Tibial artery (tissue), 4 donors: ENCODE data around the gene ACSBG1.

ENCODE experiments used
- DNase-seq, 2 donors: peaks; one replicate each; pipeline ENCODE4 v3.0.0-alpha.2; 2019
- H3K27ac ChIP-seq, 2 donors: fragments of 200-600 bp; sonication (generic) in 1 of 2; 1 replicate in 1 of 2; 2 replicates in 1 of 2; pipeline ENCODE4 v1.5.1; 2018 to 2019; ENCODE audit warnings: mild to moderate bottlenecking in 1 of 2
- H3K27me3 ChIP-seq, 2 donors: fragments of 200-600 bp; sonication (generic) in 1 of 2; one replicate each; pipeline versions ENCODE4 v1.5.1 to v1.6.0; 2016 to 2019
- H3K36me3 ChIP-seq, 3 donors: fragments of 200-600 bp; sonication (generic) in 2 of 3; one replicate each; pipeline ENCODE4 v1.5.1; 2016 to 2019; ENCODE audit warnings: mild to moderate bottlenecking in 2 of 3
- H3K4me1 ChIP-seq, 4 donors: fragments of 200-600 bp; sonication (generic) in 2 of 4; 1 replicate in 3 of 4; 2 replicates in 1 of 4; pipeline ENCODE4 v1.5.1; 2016 to 2019
- H3K4me3 ChIP-seq, 2 donors: fragments of 200-600 bp; sonication (generic) in 1 of 2; 1 replicate in 1 of 2; 2 replicates in 1 of 2; pipeline ENCODE4 v1.5.1; 2018 to 2019; ENCODE audit warnings: mild to moderate bottlenecking in 2 of 2
- H3K9me3 ChIP-seq, 3 donors: fragments of 200-600 bp; sonication (generic) in 1 of 3; one replicate each; pipeline ENCODE4 v1.5.1; 2016 to 2019
- intact Hi-C: fragments of 100-400 bp; cut with DNase I; formaldehyde crosslinking; loops from one replicate; pipeline ENCODE4 v1.15.0; 2023; ENCODE audit warnings: low total_unique reads
- TF ChIP-seq, protein P1 (sequence below), 2 experiments: fragments of 200-600 bp in 1 of 2; fragments of 450-650 bp in 1 of 2; IDR thresholded peaks; one replicate each; pipeline ENCODE4 v1.5.1; 2017 to 2019; ENCODE audit warnings: antibody characterized with exemption in 2 of 2, mild to moderate bottlenecking in 1 of 2, moderate library complexity in 1 of 2

Gene ACSBG1

DNA sequence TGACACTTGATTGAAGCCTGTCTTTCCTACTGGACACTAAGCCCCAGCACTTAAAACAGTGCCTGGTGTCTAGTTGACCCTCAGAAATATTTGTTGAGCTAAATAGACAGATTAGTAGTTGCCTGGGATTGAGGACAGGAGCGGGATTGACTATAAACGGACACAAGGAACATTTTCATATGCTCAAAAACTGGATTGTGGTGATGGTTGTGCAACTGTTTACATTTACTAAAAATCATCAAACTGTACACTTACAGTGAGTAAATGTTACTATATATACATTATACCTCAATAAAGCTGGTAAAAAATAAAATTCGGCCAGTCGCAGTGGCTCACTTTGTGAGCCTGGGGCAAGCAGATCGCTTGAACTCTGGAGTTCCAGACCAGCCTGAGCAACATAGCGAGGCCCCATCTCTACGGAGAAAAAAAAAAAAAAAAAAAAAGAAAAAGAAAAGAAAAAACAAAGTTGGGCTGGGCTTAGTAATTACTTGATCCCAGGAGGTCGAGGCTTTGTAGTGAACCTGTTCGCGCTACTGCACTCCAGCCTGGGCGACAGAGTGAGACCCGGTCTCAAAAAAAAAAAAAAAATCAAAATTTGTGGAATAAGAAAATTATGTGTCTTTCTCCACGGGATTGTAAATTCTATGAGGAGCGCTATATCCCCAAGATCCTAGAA is 85.8 kb downstream of the ACSBG1 start:
- no peaks in the 10 kb centered on the region for H3K27me3 ChIP-seq
- no peaks in the 10 kb centered on the region for H3K9me3 ChIP-seq
- peak overlapping the region; percentile 87 to 96 for H3K4me3 ChIP-seq
- DNase-seq: no peak
- TF ChIP-seq, protein P1, sequence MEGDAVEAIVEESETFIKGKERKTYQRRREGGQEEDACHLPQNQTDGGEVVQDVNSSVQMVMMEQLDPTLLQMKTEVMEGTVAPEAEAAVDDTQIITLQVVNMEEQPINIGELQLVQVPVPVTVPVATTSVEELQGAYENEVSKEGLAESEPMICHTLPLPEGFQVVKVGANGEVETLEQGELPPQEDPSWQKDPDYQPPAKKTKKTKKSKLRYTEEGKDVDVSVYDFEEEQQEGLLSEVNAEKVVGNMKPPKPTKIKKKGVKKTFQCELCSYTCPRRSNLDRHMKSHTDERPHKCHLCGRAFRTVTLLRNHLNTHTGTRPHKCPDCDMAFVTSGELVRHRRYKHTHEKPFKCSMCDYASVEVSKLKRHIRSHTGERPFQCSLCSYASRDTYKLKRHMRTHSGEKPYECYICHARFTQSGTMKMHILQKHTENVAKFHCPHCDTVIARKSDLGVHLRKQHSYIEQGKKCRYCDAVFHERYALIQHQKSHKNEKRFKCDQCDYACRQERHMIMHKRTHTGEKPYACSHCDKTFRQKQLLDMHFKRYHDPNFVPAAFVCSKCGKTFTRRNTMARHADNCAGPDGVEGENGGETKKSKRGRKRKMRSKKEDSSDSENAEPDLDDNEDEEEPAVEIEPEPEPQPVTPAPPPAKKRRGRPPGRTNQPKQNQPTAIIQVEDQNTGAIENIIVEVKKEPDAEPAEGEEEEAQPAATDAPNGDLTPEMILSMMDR (IDR thresholded peaks at IDR 0.05): no peak
- intact Hi-C loops: loop anchor here (5.0 kb wide), 1 partner anchor 156 kb away; no protein-coding TSS in a partner anchor
- H3K27ac ChIP-seq: peak overlapping the region; percentile 83 to 87
- no peaks in the 10 kb centered on the region for H3K36me3 ChIP-seq
- H3K4me1 ChIP-seq: peaks cover 0 to 33% (median 16%) of the 10 kb centered on the region in 4 donors

DNA sequence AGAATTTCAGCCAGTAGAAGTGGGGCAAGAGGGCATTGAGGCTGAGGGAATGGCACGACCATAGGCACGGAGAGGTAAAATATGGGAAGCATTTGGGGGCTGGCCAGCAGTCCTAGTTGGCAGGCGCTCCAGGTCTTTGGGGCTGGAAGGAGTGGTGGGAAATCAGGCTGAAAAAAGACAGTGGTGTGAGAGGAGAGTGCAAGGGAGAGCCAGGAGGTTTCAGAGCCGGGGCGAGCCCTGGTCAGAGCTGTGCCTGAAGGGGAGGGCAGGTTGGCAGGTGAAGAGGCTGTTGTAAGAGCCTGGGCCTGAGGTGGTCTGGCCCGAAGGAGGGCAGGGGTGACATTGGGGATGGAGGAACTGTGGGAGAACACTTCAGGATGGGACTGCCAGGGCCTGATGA is 86.8 kb downstream of the ACSBG1 start:
- no peak for DNase-seq
- no peaks in the 10 kb centered on the region for H3K36me3 ChIP-seq
- no peak overlapping the region for H3K4me3 ChIP-seq
- H3K9me3 ChIP-seq: no peaks in the 10 kb centered on the region
- intact Hi-C loops: loop anchor here (5.0 kb wide), 1 partner anchor 155 kb away; no protein-coding TSS in a partner anchor
- H3K27ac ChIP-seq: no peak overlapping the region
- H3K27me3 ChIP-seq: no peaks in the 10 kb centered on the region
- TF ChIP-seq, protein P1 (IDR thresholded peaks at IDR 0.05): no peak
- H3K4me1 ChIP-seq: peaks cover 0 to 25% (median 14%) of the 10 kb centered on the region in 4 donors

DNA sequence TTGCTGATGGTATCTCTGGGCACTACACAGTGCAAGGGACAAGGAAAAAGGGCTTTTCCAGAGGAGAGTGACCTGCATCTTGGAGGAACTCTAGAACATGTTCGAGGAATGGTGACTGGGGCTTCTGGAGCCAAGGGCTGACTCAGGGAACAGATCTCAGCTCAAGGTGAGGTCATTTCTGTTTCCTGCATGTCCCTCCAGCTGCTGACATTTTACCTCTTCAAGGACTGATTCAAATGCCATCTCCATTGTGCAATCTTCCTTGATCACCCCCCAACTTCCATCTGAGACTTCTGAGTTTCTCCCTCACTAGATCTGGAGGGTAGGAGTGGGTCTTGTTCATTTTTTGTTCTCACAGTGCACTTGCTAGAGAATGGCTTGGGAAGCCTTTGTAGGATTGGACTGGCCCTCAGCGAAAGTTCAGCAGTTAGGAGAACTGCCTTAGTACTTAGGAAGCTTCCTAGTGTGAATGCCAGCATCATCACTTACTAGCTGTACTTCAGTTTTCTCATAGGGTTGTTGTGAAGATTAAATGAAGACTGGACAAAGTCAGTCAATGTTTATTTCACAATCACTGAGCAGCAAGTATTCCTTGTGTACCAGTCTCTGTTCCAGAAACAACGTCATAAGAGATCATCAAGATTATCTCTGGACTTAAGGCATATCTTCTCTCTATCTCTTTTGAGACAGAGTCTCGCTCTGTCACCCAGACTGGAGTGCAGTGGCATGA is 87.8 kb downstream of the ACSBG1 start:
- intact Hi-C loops: loop anchor here (5.0 kb wide), 1 partner anchor 154 kb away; no protein-coding TSS in a partner anchor
- Histone ChIP-seq H3K27me3 (no peaks in the 10 kb centered on the region), H3K4me3 (no peak overlapping the region), H3K4me1 (peaks cover 0 to 24% (median 14%) of the 10 kb centered on the region in 4 donors), H3K36me3 (no peaks in the 10 kb centered on the region), H3K9me3 (no peaks in the 10 kb centered on the region), H3K27ac (no peak overlapping the region)
- DNase-seq: no peak
- TF ChIP-seq, protein P1 (IDR thresholded peaks at IDR 0.05): no peak

DNA sequence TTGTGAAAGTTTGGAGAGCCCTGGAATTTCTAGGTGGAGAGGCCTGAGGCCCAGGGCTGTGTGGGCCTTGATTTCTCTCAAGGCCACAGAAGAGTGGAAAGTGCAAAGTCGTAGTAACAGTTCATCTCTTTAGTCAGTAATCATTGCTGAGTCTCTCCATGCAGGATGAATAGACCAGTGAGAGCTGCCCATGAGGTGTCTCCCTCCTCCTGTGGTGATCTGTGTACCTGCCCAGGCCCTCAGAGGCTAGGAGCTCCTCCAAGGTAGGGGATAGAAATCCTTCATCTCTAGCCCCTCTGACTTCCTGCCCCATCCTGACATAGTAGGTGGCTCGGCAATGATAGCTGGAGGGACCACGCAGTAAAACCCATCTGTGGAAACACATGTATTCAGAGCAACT is 92.0 kb downstream of the ACSBG1 start:
- Histone ChIP-seq H3K27ac (no peak overlapping the region), H3K36me3 (no peaks in the 10 kb centered on the region), H3K4me1 (peaks cover 0 to under 1% (median 0%) of the 10 kb centered on the region in 4 donors), H3K9me3 (no peaks in the 10 kb centered on the region), H3K4me3 (no peak overlapping the region), H3K27me3 (no peaks in the 10 kb centered on the region)
- intact Hi-C loops: no loop called here
- TF ChIP-seq, protein P1 (IDR thresholded peaks at IDR 0.05): no peak
- DNase-seq: no peak

DNA sequence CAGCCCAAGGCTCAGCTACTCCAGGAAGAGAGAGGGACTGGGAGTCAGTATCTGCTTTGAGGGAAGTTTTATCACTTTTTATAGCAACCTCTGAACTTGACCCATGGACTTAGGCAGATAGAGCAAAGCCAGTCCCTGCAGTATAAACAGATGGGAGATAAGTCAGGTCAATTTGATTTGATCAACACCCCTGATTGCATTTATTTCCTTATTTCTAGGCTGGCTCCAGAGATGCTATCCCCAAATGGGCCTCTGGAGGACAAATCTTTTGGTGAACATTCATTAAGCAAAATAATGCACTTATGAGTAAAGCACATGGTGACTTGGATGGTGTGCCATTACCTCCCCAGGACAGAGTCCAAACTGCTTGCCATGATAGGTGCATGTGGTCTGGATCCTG is 94.1 kb downstream of the ACSBG1 start:
- intact Hi-C loops: no loop called here
- TF ChIP-seq, protein P1 (IDR thresholded peaks at IDR 0.05): no peak
- Histone ChIP-seq H3K36me3 (no peaks in the 10 kb centered on the region), H3K27me3 (no peaks in the 10 kb centered on the region), H3K27ac (no peak overlapping the region), H3K4me1 (no peaks in the 10 kb centered on the region), H3K4me3 (no peak overlapping the region), H3K9me3 (no peaks in the 10 kb centered on the region)
- DNase-seq: no peak
